HG03139 (cell line): ENCODE data around the gene DDX20.

Experiments used
- ATAC-seq: cut with Tn5 transposase; IDR thresholded peaks from one replicate; pipeline ENCODE4 v1.9.1; 2021; ENCODE audit not compliant: unreplicated experiment

DDX20 gene, protein sequence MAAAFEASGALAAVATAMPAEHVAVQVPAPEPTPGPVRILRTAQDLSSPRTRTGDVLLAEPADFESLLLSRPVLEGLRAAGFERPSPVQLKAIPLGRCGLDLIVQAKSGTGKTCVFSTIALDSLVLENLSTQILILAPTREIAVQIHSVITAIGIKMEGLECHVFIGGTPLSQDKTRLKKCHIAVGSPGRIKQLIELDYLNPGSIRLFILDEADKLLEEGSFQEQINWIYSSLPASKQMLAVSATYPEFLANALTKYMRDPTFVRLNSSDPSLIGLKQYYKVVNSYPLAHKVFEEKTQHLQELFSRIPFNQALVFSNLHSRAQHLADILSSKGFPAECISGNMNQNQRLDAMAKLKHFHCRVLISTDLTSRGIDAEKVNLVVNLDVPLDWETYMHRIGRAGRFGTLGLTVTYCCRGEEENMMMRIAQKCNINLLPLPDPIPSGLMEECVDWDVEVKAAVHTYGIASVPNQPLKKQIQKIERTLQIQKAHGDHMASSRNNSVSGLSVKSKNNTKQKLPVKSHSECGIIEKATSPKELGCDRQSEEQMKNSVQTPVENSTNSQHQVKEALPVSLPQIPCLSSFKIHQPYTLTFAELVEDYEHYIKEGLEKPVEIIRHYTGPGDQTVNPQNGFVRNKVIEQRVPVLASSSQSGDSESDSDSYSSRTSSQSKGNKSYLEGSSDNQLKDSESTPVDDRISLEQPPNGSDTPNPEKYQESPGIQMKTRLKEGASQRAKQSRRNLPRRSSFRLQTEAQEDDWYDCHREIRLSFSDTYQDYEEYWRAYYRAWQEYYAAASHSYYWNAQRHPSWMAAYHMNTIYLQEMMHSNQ

DNA sequence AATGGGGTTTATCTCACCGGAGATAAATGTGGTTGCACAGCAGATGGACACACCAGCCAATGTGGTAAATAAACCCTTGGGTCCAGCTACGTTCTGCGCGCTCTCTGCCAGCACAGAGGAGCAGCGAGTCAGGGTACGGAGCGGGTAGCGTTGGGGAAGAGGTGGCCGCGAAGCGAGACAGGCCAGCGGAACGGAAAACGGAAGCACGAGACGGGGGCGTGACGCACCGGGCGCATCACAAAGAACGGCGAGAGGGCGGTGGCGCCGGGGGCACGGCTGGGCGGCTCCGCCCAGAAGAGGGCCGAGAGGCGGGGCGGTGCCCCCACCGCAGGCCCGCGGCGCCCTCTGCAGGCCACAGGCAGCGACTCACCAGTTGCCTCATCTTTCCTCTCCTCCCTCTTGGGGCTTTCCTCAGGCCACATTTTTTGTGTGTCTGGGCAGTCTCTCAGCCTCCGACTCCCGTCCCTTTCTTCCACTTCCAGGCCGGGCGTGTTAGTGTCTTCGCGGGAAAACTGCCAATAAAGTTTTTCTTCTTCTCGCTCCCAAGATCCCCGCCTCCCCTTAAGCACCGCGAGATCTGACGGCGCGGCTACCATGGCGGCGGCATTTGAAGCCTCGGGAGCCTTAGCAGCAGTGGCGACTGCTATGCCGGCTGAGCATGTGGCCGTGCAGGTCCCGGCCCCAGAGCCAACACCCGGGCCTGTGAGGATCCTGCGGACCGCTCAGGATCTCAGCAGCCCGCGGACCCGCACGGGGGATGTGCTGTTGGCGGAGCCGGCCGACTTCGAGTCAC is at the start of gene DDX20:
Gene DDX20 (plus strand): TSS at position 571 of the 793 bp plus-strand sequence. CDS start 24 bp downstream, at position 595.
- ATAC-seq = peak; percentile 88

DNA sequence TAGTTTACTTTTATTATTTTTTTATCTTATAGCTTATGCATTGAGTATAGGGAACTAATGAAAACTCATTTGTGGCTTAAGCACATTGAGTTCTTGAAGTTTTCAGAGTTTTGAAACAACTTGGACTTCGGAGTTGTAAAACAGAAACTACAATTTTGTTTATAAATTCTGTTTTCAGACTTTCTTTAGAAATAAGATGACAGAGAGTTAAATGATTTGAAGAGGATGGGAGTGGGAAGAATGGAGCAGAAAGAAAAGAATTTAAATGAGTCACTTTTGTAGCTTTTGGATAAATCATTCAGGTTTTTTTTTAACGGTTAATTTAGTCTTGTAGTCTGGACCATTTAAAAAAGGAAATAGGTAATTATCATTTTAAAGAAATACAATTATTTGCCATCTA is 48.8 kb upstream of the DDX20 start:
- ATAC-seq = no peak

DNA sequence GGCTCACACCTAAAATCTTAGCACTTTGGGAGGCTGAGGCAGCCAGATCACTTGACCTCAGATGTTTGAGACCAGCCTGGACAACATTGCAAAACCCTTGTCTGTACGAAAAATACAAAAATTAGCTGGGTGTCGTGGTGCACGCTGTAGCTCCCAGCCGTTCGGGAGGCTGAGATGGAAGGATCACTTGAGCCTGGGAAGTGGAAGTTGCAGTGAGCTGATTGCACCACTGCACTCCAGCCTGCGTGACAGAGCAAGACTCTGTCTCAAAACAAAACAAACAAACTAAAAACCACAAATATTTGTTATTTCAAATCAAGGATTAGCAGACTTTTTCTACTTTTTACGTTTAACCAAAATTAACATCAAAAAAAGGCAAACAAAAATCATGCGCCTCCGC is 47.8 kb upstream of the DDX20 start:
- no peak for ATAC-seq

DNA sequence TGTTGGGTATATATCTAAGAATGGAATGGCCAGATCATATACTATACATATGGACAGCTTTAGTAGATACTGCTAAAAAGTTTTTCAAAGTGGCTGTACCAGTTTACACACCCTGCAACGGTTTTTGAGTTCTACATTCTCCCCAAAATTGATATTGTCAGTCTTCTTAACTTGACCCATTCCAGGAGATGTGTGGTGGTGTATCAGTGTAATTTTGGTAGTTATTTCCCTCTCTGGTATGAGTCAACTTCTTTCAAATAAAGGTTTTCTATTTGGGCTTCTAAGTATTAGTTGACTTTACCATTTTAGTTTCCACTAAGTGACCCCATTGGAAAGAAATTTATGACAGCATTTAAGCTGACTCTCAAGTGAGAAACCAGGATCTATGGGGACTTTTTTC is 45.7 kb upstream of the DDX20 start:
- ATAC-seq = no peak

DNA sequence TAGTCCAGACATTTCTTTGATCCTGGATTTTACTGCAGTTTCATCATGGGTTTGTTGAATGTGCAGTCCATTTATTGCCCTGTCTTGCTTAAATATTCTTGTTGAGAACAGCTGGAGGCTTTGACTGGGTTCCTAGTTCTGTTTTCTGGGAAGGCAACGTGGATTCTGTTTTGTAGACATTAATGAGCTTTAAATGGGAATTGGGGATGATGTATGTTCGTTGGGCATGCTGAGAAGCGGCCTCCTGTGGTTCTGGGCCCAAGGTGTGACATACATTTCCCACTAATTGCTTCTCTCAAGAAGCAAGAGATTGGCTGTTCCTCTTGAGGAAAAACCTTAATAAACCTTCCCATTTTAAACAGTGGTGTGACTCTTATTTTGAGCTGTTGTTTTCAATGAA is 39.4 kb upstream of the DDX20 start:
- ATAC-seq = no peak

DNA sequence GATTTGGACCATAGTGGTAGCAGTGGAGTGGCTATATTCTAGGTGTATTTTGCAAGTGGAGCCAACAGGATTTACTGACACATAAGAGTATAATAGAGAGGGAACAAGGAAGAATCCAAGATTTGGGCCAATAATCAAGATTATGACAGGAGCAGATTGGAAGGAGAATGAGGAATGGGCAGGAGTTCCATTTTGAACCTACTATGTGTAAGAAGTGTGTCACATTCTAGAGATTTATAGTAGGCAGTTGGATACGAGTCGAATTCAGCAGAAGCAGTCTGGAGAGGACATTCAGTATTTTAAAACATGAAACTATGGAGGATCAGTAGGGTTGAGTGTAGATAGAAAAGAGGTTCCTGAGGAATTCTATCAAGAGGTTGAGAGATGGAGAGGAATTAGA is 38.3 kb upstream of the DDX20 start:
- ATAC-seq = no peak

DNA sequence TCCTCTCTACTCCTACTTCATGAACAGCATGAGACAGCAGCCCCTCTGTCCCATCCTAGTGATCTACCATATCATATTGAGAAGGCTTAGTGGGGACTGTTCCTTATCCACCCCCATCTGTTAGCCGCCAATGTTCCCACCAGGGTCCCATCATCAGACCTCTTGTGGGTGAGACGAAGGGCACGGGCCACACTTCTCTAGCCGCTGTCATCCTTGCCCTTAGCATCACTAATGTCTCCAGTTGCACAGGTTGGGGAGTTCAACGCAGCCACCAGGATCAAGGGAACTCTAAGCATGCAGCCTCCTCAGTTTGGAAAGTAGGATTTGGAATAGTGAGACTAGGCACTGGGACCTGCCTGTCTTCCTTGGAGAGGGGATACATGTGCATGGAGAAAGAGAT is 36.6 kb upstream of the DDX20 start:
- ATAC-seq = no peak

DNA sequence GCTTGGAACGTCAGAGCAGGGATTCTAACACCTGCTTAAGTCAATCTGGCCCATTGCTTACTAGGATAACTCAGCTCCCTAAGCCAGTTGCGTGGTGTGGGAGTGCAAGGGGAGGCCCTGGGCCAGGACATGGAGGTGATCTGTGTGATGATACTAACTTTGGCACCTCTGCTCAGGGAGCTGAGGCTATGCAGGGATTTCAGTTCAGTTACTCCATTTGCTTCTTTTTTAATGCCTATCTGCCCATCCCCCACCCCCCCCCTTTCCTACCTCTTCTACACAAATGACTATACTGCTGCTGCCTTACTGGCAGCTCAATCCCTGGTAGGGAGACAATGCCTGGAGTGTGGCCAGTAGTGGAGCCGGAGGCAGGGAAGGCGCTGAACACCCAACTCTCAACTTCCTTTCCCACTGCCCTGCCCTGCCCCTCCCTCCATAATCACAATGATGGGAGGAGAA is 36.0 kb upstream of the DDX20 start:
- no peak for ATAC-seq

DNA sequence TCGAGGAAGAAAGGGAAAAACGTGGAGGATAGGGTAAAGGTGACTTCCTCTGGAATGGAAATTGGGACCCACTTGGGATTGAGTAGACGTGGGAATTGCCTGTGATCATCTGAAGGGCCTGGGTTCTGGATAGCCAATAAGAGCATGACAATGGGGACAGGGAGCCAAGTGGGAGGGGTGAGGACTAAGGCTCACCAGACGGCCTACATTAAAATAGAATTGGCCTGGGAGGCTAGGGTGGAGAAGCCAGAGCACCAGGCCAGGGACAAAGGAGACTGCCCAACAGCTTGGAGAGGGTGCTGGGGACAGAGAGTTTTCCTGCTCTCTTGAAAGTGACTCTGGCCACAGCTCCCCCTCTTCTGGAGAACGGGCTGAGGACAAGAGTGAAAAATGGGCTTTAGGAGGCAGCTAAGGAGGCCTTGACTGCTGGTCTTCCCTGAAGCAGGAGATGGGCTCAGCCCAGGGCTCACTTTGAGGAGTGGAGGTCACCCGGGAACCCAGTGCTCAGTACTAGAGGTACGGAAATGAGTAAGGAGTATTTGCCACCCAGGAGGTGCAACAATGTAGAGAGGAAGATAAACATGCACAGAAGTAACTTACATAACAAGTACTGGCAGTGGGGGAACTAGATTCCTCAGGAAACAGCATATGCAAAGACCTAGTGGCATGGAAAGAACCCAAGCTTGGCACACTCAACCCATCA is 35.3 kb upstream of the DDX20 start:
- ATAC-seq = no peak

DNA sequence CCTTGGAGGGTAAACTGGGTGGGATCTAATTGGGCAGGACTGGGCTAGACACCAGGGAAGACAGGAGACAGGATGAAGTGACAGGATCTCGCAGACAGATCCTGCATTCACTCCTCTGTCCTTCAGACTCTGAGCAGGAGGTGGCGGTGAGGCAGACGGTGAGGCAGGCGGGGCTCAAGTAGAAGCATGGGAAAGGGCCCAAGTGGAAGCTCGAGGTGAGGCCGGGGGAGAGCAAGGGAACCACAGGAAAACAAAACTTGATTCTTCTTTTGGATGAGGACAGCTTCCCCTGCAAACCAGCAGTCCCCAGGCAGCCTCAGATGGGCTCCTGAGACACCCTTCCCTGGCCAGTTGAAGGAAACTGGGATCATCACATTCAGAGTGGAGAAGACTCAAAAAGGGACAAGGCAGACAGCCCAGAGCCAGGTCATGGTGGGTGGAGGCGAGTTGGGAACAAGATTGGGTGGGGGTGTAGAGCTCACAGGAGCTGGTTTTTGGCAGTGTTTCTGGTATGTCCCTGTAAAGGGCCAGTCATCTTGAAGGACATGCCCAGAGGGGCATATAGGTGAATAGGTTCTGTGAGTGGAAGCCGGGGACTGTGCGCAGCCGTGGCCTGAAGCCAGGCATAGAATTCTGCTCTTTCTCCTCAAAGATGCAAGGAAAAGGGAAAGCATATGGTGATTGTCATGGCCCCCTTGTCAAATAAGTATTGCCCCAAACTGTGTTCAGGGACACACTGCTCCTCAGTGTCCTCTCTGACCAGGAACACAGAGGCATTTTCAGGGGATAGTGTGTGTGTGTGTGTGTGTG is 34.5 kb upstream of the DDX20 start:
- no peak for ATAC-seq

DNA sequence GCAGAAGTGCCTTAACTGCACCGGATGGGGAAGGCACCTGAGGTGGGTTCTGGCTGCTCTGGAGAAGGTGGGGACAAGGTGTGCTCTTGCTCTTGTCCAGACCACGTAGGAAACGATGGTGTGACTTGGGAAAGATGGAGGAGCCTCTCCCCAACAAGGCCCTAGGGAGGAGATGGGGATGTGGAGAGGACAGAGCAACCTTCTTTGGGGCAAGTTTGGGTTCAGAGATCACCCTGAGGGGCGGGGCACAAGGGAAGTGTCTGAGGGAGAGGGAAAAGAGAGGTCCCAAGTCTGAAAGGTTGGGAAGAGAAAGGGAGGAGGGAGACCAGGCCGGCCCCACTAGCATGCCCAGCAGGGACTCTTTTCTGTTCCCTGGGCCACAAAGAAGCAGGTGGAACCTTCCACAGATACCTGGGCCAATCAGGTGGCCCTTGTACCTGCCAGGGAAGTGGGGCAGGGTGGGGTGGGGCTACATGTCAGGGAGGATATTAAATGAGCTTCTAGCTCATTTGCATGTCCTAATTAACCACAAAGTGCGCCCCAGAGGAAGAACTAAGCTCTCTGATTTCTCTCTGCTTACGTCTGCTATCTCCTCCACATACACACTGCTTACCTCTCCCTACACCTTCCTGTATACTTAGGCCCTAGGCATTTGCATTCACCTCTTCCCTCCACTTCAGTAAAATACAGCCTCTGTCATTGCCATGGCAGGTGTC is 32.5 kb upstream of the DDX20 start:
- ATAC-seq = no peak

DNA sequence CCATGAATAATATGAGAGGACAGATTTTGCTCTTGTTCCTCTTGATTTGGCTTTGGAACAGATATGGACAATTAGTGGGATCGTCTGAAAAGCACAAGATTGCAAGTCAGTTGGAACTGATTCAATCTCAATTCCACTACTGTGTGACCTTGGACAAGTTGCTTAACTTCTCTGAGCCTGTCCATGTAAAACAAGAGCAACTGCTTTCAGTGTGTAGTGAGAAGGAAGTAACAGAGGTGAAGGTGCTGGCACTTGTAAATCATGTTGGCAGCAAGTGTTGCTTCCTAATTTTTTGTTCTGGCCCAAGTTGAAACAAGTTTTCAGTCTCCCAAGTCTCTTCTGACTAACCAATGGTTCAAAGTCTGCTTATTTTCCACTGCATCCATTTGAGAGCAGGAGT is 31.8 kb upstream of the DDX20 start:
- ATAC-seq = no peak

DNA sequence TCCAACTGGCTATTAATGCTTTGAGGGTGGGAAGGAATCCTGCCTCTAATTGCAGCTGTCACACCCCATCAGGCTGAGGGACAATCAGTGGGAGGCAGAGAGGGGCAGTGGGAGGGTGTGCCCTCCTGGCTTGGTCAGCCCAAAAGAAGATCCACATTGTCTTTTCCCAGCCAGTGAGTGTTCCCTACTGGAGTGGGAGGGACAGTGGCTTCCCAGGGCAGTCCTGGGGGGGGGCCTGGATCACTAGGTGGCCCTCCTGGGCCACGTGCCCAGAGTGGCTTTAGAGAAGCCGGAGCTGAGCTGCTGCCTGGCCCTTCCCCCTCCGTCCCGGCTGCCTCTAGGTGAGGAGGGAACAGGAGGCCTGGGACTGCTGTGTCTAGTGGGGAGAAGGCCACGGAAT is 30.5 kb upstream of the DDX20 start:
- no peak for ATAC-seq

DNA sequence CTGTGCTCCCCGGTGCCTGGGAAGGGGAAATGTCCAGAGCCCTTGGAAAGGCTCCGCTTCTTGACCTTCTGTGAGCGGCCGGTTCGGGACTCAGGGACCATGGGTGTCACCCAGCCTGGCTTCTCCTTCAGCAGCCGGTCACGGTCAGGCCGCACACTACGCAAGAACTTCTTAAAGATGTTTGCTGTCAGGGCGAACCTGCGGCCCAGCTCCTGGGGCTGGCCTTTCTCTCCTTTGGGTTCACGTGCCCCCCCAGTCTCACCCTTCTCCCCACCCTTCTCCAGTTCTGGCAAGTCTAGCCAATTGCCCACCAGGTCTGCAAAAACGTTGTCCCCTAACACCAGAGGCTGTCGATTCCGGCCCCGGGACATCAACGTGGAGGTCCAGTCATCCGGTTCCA is 28.6 kb upstream of the DDX20 start:
- ATAC-seq = no peak

DNA sequence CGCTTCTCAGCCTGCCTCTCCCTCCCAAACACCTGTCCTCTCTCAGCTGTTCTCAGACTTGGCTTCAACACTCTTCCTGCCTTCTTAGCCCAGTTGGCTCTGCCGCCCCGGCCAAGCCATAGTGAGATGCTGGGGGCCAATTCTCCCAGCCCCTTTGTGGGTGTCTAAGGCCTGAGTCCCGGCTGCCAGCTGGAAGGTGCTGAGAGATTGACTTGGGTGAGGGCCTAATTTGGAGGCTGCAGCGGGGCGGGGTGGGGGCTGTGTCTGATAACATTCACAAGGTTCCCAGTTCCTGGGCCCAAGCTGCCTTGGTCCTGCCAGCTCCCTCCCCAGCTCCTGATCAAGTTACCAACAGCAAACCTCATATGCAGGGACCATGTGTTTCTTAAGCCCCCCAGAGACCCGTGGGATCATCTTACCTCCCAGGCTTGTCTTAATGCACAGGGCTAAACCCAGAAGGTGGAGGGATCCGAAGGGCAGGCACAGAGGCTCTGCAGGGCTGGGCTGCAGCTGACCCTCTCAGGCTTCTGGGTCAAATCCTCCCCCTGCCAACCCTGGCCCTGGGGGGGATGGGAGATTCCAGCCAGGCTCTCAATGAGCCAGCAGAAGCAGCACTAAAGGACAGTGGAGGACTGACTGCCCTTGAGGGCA is 26.3 kb upstream of the DDX20 start:
- no peak for ATAC-seq

DNA sequence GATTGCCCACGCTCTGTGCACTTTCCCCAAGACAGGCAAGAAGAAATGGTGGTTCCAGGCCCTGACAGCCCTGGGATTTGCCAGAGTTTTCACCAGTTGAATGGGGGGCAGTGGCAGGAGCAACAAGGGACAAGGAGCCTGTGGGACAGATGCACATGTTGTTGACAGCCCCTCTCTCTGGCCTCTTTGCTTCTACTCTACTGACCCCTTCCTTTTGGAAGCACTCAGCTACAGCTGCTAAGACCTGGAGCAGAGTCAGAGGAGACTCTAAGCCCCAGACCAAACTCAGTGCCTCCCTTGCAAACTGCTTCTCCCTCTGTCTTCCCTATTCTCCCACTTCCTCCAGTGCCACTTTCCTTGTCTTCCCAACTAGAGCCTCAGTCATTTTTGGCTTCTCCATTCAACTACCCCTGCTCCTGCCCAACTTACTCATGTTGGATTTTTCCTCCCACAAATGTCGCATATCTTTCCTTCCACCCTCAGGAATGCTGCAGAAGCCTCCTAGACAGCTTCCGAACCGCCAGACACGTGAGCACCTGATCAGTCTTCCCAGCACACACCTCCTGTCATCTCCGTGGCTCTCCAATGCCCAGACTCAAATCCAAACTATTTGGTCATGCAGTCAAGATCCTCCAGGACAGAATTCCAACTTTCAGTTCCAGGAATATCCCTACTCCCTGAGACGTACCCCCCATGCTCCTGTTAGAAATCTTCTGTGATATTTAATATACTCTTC is 25.6 kb upstream of the DDX20 start:
- ATAC-seq = no peak

DNA sequence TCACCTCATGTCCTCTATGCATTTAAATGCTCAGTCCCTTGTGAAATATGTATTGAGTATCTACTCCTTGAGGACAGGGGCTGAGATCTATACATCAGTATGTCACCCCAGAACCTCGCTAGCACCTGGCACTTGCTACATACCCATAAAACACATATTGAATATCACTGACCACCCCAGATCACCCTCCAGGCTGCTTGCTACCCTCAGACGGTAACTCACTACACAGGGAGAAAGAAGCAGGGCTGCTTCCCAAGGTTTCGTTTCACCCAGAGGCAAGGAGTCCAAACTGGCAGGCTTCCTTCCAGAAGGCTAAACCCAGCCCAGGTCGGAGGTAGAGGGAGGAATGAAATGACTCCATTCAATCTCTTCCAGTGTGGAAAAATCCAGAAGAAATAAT is 25.0 kb upstream of the DDX20 start:
- ATAC-seq = no peak

DNA sequence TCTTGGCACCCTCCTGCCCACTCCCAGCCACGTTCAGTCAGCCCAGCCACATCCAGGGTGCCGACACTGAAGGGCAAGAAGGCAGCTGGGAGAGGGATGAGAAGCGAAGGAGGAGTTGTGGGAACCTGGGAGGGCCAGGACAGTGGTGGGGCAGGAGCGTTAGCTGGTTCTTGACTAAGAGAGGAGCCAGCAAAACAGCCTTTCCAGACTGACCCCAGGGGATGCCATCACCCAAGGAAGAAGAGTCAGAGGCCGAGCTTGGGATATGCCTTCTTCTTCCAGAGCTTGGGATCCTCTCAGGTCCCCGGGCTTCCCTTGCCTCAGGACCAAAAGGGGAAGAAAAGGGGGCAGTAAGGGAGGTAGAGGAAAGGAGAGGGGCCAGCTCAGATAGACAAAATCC is 23.7 kb upstream of the DDX20 start:
- ATAC-seq = no peak
